HG02973 (cell line): Measurements from ENCODE around the gene FBXL15.
A peak's percentile ranks its signal among the peaks of the same experiment; 100 is the strongest.

Experiments
- ATAC-seq: cut with Tn5 transposase; IDR thresholded peaks from one replicate; pipeline ENCODE4 v1.9.1; 2021; ENCODE audit warnings: moderate library complexity; ENCODE audit not compliant: unreplicated experiment

Gene FBXL15

DNA sequence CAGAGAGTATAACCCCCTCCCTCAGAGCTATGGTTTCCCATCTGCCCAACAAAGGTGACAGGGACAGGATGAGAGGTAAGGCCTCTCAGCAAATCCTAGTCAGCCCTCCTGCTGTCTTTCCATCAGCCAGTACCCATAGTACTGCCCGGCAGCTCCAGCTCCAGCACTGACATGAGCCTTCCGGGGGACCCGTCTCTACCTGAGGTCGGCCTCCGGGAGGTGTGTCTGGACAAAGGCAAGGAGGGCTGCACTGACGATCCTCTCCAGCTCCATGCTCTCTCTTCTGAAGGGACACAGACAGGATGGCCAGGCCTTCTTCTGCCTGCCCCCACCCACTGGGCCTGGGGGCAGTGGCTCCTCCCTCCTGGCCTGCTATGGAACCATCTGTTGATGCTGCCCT is 4.3 kb downstream of the FBXL15 start:
- no peak for ATAC-seq

DNA sequence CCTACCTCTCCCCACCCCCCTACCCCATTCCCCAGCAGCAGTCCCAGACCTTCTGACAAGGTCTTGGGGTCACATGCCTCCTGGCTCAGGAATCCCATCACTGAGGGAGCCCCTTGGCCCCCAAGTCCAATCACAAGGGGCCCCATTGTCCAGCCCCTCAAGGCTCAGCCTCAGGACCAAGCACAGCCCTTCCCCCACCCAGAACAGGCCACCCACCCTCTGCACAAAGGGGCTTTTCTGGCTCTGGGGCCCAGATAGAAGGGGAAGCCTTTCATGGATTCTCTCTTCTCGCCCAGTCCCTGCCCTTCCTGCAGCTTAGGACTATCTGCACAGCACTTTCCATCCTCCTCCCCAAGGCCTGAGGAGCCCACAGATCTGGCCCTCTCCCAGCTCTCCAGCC is 4.8 kb downstream of the FBXL15 start:
- no peak for ATAC-seq

GRCh38 chr10:102426803-102427287 is 6.2 kb downstream of the FBXL15 start:
- no peak for ATAC-seq

- no peak for ATAC-seq
These were observed 8.8 kb downstream of the FBXL15 start for GRCh38 chr10:102429468-102429867.

DNA sequence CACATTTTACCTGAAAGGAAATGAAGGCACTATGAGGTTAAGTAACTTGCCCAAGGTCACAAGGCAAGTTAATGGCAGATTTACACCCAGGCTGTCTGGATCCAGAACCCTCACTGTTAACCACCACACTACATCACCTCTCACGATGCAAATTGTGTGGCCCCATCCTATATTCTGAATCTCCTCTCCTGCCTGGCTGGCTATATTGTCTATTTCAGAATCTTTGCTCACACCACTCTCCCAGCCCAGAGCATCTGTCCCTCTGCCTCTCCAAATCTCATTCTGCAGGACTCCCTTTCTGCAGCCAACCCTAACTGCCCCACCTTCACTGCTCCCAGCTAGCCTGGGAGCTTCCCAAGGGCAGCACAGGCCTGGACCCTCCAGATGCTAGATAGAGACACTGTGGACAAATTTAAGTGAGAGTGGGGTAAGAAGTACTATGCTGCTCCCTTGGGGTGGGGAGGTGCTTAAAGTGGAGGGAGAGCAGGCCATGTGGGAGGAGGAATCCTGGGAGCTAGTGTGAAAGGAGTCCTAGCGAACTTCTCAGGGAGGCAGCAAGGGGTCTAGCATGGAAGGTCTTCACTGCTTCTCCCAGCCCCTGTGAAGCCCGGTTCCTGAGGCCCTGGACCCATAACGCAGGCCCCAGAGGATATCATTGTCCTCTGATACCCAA is 11.0 kb downstream of the FBXL15 start:
- ATAC-seq: no peak

GRCh38 chr10:102432162-102432950 is 11.7 kb downstream of the FBXL15 start, which contains the start of gene CUEDC2:
CUEDC2 (minus strand) TSS chr10:102432574; CDS start chr10:102425188, 7,386 bp downstream.
- peak; percentile 82 for ATAC-seq

DNA sequence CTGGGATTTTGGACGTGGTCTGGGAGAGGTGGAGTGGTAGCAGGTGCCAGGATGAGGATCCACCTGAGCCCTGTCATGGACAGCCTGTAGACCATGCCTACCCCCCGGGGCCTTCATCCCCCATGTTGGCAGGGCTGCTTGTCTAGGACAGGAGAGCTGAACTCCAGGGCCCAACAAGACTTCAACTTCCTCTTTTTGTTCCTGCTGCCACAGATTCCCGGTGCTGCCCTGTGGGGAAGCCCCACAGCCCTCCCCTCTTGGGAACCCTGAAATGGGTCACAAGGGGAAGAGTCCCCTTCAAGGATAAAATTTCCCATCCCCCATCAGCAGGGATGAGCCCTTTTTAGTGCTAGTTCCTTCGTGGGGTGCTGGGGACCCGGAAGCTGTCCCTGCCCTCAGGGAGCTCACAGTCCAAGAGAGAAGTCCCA is 13.0 kb downstream of the FBXL15 start:
- ATAC-seq: no peak

GRCh38 chr10:102434394-102435132 is 13.9 kb downstream of the FBXL15 start:
- no peak for ATAC-seq

- no peak for ATAC-seq
These were observed 14.5 kb downstream of the FBXL15 start for GRCh38 chr10:102435133-102435497.

- no peak for ATAC-seq
These were observed 15.0 kb downstream of the FBXL15 start for GRCh38 chr10:102435529-102436233.

GRCh38 chr10:102436312-102436711 is 15.7 kb downstream of the FBXL15 start:
- ATAC-seq: no peak

DNA sequence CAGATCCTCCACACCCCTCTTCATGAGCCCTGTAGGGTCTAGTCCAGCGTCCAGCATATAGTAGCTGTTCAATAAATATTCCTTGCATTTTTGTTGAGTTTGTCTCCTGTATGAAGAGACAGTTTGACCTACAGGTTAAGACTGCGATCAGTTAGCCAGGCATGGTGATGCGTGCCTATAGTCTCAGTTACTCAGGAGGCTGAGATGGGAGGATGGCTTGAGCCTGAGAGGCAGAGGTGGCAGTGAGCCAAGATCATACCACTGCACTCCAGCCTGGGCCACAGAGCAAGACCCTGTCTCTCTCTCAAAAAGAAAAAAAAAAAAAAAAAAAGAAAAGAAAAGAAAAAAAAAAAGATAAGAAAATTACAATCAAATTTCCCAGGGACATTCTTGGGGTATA is 16.9 kb downstream of the FBXL15 start:
- no peak for ATAC-seq

GRCh38 chr10:102438374-102438773 is 17.7 kb downstream of the FBXL15 start:
- ATAC-seq: no peak

- no peak for ATAC-seq
These were observed 24.2 kb downstream of the FBXL15 start for GRCh38 chr10:102444851-102445250.

DNA sequence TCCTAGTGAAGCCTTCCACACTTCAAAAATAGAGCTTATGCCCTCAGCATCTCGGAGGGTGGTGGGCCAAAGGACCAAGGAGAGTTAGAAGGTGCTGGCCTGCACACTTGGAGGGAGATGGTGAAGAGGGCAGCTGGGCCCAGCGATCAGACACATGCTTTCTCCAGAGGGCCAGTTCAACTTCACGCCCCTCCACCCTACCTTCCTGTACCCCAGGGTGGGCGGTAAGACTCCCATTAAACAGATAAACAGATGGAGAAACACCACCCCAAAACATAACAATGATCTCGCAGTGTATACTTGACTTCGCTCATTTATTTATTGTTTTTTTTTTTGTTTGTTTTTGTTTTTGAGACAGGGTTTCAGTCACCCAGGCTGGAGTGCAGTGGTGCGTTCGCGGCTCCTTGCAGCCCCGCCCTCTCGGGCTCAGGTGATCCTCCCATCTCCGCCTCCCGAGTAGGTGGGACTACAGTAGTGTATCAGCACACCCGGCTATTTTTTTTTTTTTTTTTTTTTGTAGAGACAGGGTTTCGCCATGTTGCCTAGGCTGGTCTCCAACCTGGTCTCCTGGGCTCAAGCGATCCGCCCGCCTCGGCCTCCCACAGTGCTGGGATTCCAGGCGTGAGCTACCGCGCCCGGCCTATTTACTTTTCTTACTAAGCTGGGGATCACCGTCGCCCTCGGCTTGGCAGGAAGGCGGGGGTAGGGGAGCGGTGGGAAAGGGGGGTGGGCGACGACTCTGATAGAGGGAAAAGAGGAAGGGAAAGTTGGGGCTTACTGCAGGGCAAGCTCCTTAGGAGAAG is 28.9 kb downstream of the FBXL15 start:
- ATAC-seq: peak; percentile 43

- ATAC-seq: peak; percentile 1
These were observed 29.4 kb downstream of the FBXL15 start for GRCh38 chr10:102450124-102450373.

- ATAC-seq: peak; percentile 64
These were observed 29.9 kb downstream of the FBXL15 start for GRCh38 chr10:102450374-102451104.

GRCh38 chr10:102451105-102451969 is 30.7 kb downstream of the FBXL15 start, which contains the start of gene C10orf95:
C10orf95 (minus strand) TSS chr10:102451543; CDS start chr10:102451093, 450 bp downstream.
- no peak for ATAC-seq
